HCT116 (cell line): ENCODE measurements around the gene DLX4. TPM values are rescaled to one million over a fixed set of nuclear protein-coding genes. Genes with fewer than 3 reads are reported as not detected.

Source experiments
- ATAC-seq: fragments of 200-7000 bp; cut with Tn5 transposase; 2 replicates; pipeline ENCODE4 v1.9.1; 2020; ENCODE audit warnings: mild to moderate bottlenecking, moderate library complexity
- BruUV-seq: library from RNA; stranded (reverse); fragments of 400-500 nt; replicated peaks from 2 replicates; lab custom pipeline; 2021; lab: Mats Ljungman, UMichigan
- CTCF ChIA-PET: fragments of 300-600 bp; sonication (Branson Sonifier 250); formaldehyde crosslinking; loops from one replicate; lab custom pipeline; 2021; ENCODE audit warnings: antibody characterized with exemption; lab: Charles Lee
- POLR2A ChIA-PET: fragments of 300-600, 350-600 bp; sonication (Branson Sonifier 250); formaldehyde crosslinking; loops from one replicate; lab custom pipeline; 2021; ENCODE audit warnings: antibody characterized with exemption; lab: Charles Lee
- RAD21 ChIA-PET, 2 experiments: fragments of 300-600 bp; sonication (Branson Sonifier 250); formaldehyde crosslinking; loops; one replicate each; lab custom pipeline; 2023; ENCODE audit warnings: low total read pairs in 2 of 2; ENCODE audit not compliant: uncharacterized antibody in 2 of 2, unreplicated experiment in 2 of 2, low non-redundant PET in 1 of 2; lab: Charles Lee
- DNase-seq: peaks from one replicate; pipeline ENCODE4 v3.0.0-alpha.2; 2010; ENCODE audit warnings: low read depth, low spot score
- H2AFZ ChIP-seq: fragments of 200-600 bp; shearing (Covaris generic), sonication (generic); 2 replicates; pipeline ENCODE4 v1.6.1; 2017; ENCODE audit warnings: low read depth, mixed run types, mixed read lengths, antibody characterized with exemption, low read length; ENCODE audit not compliant: poor library complexity, severe bottlenecking
- H3K27ac ChIP-seq: 2 replicates; pipeline ENCODE4 v1.5.1; 2012; ENCODE audit warnings: low read depth, low read length
- H3K27me3 ChIP-seq: fragments of 200-600 bp; sonication (generic); 2 replicates; pipeline ENCODE4 v1.6.1; 2016; ENCODE audit warnings: mixed run types, low read length, mixed read lengths; ENCODE audit not compliant: insufficient read depth
- H3K36me3 ChIP-seq, 2 experiments: fragments of 200-500 bp in 1 of 2; fragments of 200-600 bp in 1 of 2; sonication (Bioruptor generic) in 1 of 2; sonication (generic) in 1 of 2; 2 replicates each; pipeline versions ENCODE4 v1.5.1 to v1.6.1; 2014 to 2016; ENCODE audit warnings: low read length in 2 of 2, inconsistent platforms in 1 of 2, mixed read lengths in 1 of 2, mixed run types in 1 of 2; ENCODE audit not compliant: insufficient read depth in 2 of 2, control insufficient read depth in 1 of 2
- H3K4me1 ChIP-seq, 2 experiments: fragments of 200-600 bp in 1 of 2; sonication (generic) in 1 of 2; 2 replicates each; pipeline versions ENCODE4 v1.5.1 to v1.6.1; 2012 to 2017; ENCODE audit warnings: low read length in 2 of 2, inconsistent platforms in 1 of 2, mild to moderate bottlenecking in 1 of 2, mixed read lengths in 1 of 2, mixed run types in 1 of 2, moderate library complexity in 1 of 2; ENCODE audit not compliant: insufficient read depth in 2 of 2, control insufficient read depth in 1 of 2
- H3K4me2 ChIP-seq: fragments of 200-600 bp; sonication (generic); 2 replicates; pipeline ENCODE4 v1.6.1; 2017; ENCODE audit warnings: mixed run types, low read length, mixed read lengths
- H3K4me3 ChIP-seq, 2 experiments: fragments of 200-600 bp in 1 of 2; sonication (generic) in 1 of 2; replicated peaks in 1 of 2; 2 replicates each; pipeline ENCODE4 v1.5.1; 2011 to 2016; ENCODE audit warnings: low read length in 2 of 2, control low read depth in 1 of 2, low read depth in 1 of 2, mild to moderate bottlenecking in 1 of 2, mixed read lengths in 1 of 2, mixed run types in 1 of 2
- H3K79me2 ChIP-seq: fragments of 200-600 bp; sonication (generic); 2 replicates; pipeline ENCODE4 v1.6.1; 2017; ENCODE audit warnings: mild to moderate bottlenecking, mixed run types, low read length, moderate library complexity, mixed read lengths; ENCODE audit not compliant: insufficient read depth
- H3K9ac ChIP-seq: fragments of 200-600 bp; sonication (generic); 2 replicates; pipeline ENCODE4 v1.6.1; 2016; ENCODE audit warnings: low read length, mixed read lengths
- H3K9me2 ChIP-seq: fragments of 200-600 bp; sonication (generic), shearing (Covaris generic); 2 replicates; pipeline ENCODE4 v1.6.1; 2017; ENCODE audit warnings: mixed run types, mild to moderate bottlenecking, moderate library complexity; ENCODE audit not compliant: insufficient read depth
- H3K9me3 ChIP-seq, 2 experiments: fragments of 200-500 bp in 1 of 2; fragments of 200-600 bp in 1 of 2; sonication (Bioruptor generic) in 1 of 2; sonication (generic) in 1 of 2; 2 replicates each; pipeline ENCODE4 v1.6.1; 2014 to 2017; ENCODE audit warnings: low read length in 2 of 2, mixed read lengths in 2 of 2, inconsistent platforms in 1 of 2, low read depth in 1 of 2, mild to moderate bottlenecking in 1 of 2, mixed run types in 1 of 2, moderate library complexity in 1 of 2; ENCODE audit not compliant: control insufficient read depth in 1 of 2, insufficient read depth in 1 of 2
- H4K20me1 ChIP-seq: fragments of 200-600 bp; sonication (generic), shearing (Covaris generic); 2 replicates; pipeline ENCODE4 v1.6.1; 2017; ENCODE audit warnings: mixed run types, mild to moderate bottlenecking, moderate library complexity; ENCODE audit not compliant: insufficient read depth
- CBX3 ChIP-seq: IDR thresholded peaks from 2 replicates; pipeline ENCODE4 v1.6.1; 2012; ENCODE audit warnings: low read depth
- CEBPB ChIP-seq: IDR thresholded peaks from 2 replicates; pipeline ENCODE4 v1.6.1; 2012; ENCODE audit warnings: low read depth
- CTCF ChIP-seq, 3 experiments: fragments of 200-600 bp in 1 of 3; sonication (generic) in 1 of 3; IDR thresholded peaks in 2 of 3; conservative IDR thresholded peaks in 1 of 3; 2 replicates each; pipeline ENCODE4 v1.5.1; 2012 to 2017; ENCODE audit warnings: low read depth in 2 of 3, low read length in 2 of 3, antibody characterized with exemption in 1 of 3, borderline replicate concordance in 1 of 3, control low read depth in 1 of 3, mild to moderate bottlenecking in 1 of 3, mixed read lengths in 1 of 3, mixed run types in 1 of 3, moderate library complexity in 1 of 3; ENCODE audit not compliant: insufficient read depth in 1 of 3
- EGR1 ChIP-seq: IDR thresholded peaks from 2 replicates; pipeline ENCODE4 v1.6.1; 2012; ENCODE audit warnings: low read depth
- ELF1 ChIP-seq: IDR thresholded peaks from 2 replicates; pipeline ENCODE4 v1.6.1; 2012; ENCODE audit warnings: low read depth, borderline replicate concordance
- EZH2 ChIP-seq: fragments of 200-600 bp; sonication (generic); IDR thresholded peaks from 2 replicates; pipeline ENCODE4 v1.6.1; 2017; ENCODE audit warnings: antibody characterized with exemption, mixed run types
- FOSL1 ChIP-seq: IDR thresholded peaks from 2 replicates; pipeline ENCODE4 v1.6.1; 2012; ENCODE audit warnings: low read depth
- JUND ChIP-seq: IDR thresholded peaks from 2 replicates; pipeline ENCODE4 v1.6.1; 2012
- MAX ChIP-seq: IDR thresholded peaks from 2 replicates; pipeline ENCODE4 v1.6.1; 2012
- POLR2A ChIP-seq: IDR thresholded peaks from 2 replicates; pipeline ENCODE4 v1.7.0; 2011; ENCODE audit warnings: borderline replicate concordance; ENCODE audit not compliant: insufficient read depth, insufficient read length; ENCODE audit errors: extremely low read depth
- POLR2AphosphoS5 ChIP-seq: IDR thresholded peaks from 2 replicates; pipeline ENCODE4 v1.6.1; 2011; ENCODE audit warnings: mild to moderate bottlenecking, low read depth, low read length, moderate library complexity
- RAD21 ChIP-seq: IDR thresholded peaks from 2 replicates; pipeline ENCODE4 v1.6.1; 2012; ENCODE audit warnings: low read depth, mild to moderate bottlenecking
- SIN3A ChIP-seq: IDR thresholded peaks from 2 replicates; pipeline ENCODE4 v1.6.1; 2012; ENCODE audit warnings: low read depth
- SP1 ChIP-seq: IDR thresholded peaks from 2 replicates; pipeline ENCODE4 v1.6.1; 2012; ENCODE audit warnings: low read depth
- SRF ChIP-seq: IDR thresholded peaks from 2 replicates; pipeline ENCODE4 v1.6.1; 2012; ENCODE audit warnings: low read depth
- YY1 ChIP-seq: IDR thresholded peaks from 2 replicates; pipeline ENCODE4 v1.6.1; 2011; ENCODE audit warnings: low read length, low read depth, moderate library complexity, mild to moderate bottlenecking; ENCODE audit not compliant: insufficient replicate concordance; ENCODE audit errors: extremely low read depth
- ZFX ChIP-seq: fragments of 450-650 bp; IDR thresholded peaks from 2 replicates; pipeline ENCODE4 v1.6.1; 2017
- ZNF274 ChIP-seq: fragments of 200-500 bp; sonication (Bioruptor generic); IDR thresholded peaks from 2 replicates; pipeline ENCODE4 v1.6.1; 2014; ENCODE audit warnings: mild to moderate bottlenecking, low read depth, low read length, inconsistent platforms
- intact Hi-C: fragments of 100-400 bp; cut with micrococcal nuclease; formaldehyde crosslinking; loops from 2 replicates; pipeline ENCODE4 v1.10.0; 2022
- total RNA-seq: library from RNA; stranded (reverse); gene quantifications from one replicate; pipeline ENCODE4 v1.2.1, GENCODE V29; 2021; ENCODE audit not compliant: unreplicated experiment
- TF ChIP-seq, protein P1 (sequence below): IDR thresholded peaks from 2 replicates; pipeline ENCODE4 v1.6.1; 2012

Gene DLX4
- total RNA-seq, 1 experiment from 2014 or later: 14.0 TPM

DNA sequence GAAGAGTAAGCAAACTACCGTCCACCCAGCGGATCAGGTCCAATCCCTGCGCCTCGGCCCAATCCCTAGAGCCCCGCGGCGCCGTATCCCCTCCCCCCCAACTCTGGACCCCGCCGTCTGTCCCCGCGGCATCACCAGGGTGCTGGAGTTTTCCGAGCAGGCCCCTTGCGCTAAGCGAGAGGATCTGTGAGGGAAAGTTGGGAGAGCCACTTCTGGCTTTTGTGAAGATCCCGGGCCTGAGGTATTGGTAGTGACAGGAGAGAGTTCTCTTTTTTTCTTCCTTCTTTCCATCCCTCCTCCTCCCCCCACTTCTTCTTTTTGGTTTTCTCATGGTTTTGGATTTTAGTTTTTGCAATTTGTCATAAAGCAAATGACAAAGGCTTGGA, 3.5 kb upstream of the DLX4 start:
- Histone ChIP-seq H3K79me2 (no peaks in the 10 kb centered on the region), H3K4me3 (no peak overlapping the region), H3K36me3 (no peaks in the 10 kb centered on the region), H3K4me2 (no peak overlapping the region), H3K4me1 (peaks cover 9 to 28% of the 10 kb centered on the region in 2 experiments; a peak in 3 of 4 replicates), H3K27ac (no peak overlapping the region), H3K9ac (no peak overlapping the region), H3K27me3 (peaks cover 21% of the 10 kb centered on the region; the same call in 1 of the 2 replicates), H3K9me2 (no peaks in the 10 kb centered on the region), H4K20me1 (no peaks in the 10 kb centered on the region), H3K9me3 (no peaks in the 10 kb centered on the region), H2AFZ (no peak overlapping the region)
- ChIA-PET POLR2A (no interaction called here), CTCF (interaction anchor here (1.8 kb wide), 1 partner anchor 12 kb away, joined by 12 read pairs; no protein-coding TSS in a partner anchor), RAD21 (no interaction called here)
- no TSS peak for BruUV-seq
- no peak for ATAC-seq
- no peak for TF ChIP-seq CEBPB
- TF ChIP-seq ZFX: no peak
- no peak for TF ChIP-seq CBX3
- no peak for TF ChIP-seq POLR2AphosphoS5
- no peak for TF ChIP-seq ZNF274
- TF ChIP-seq MAX: no peak
- no peak for DNase-seq
- intact Hi-C loops: no loop called here

DNA sequence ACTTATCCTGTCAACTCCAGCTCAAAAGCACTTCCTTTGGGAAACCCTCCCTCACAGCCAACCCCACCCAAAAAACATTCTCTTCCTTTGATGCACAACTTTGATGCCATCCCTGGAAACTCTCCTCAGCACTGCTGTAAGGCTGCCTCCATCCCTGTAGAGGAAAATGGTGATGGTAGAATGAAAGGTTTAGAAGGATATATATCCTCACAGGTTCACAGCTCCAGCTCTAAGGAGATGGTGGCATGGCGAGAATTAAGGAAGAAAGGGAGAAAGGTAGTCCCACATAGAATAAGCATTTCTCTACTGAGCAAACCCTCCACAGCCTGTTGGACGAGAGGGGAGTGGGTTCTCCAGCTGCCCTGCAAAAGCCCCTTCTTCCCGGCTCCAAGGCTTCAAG, 2.2 kb upstream of the DLX4 start:
- no peaks in the 10 kb centered on the region for H3K9me3 ChIP-seq
- no peak overlapping the region for H2AFZ ChIP-seq
- peaks cover 9 to 30% of the 10 kb centered on the region in 2 experiments; a peak in 3 of 4 replicates for H3K4me1 ChIP-seq
- TF ChIP-seq SP1: no peak
- TF ChIP-seq EGR1: no peak
- no peak for TF ChIP-seq EZH2
- TF ChIP-seq SRF: no peak
- no peak for TF ChIP-seq RAD21
- TF ChIP-seq CBX3: no peak
- no peak for TF ChIP-seq POLR2A
- no peak for TF ChIP-seq JUND
- TF ChIP-seq ELF1: no peak
- TF ChIP-seq SIN3A: no peak
- no peak for TF ChIP-seq ZNF274
- no peak for TF ChIP-seq FOSL1
- TF ChIP-seq CTCF (IDR thresholded peaks at IDR 0.05 in 2 of 3, conservative IDR thresholded peaks at IDR 0.05 in 1 of 3; ENCODE audit: borderline replicate concordance in 1 of 3, insufficient read depth in 1 of 3, low read depth in 2 of 3, low read length in 2 of 3): no peak
- TF ChIP-seq, protein P1, sequence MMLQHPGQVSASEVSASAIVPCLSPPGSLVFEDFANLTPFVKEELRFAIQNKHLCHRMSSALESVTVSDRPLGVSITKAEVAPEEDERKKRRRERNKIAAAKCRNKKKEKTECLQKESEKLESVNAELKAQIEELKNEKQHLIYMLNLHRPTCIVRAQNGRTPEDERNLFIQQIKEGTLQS: no peak
- TF ChIP-seq YY1: no peak
- no peak for TF ChIP-seq ZFX
- no peaks in the 10 kb centered on the region for H4K20me1 ChIP-seq
- H3K9me2 ChIP-seq: no peaks in the 10 kb centered on the region
- H3K36me3 ChIP-seq: no peaks in the 10 kb centered on the region
- ChIA-PET CTCF (interaction anchor here (1.8 kb wide), 1 partner anchor 14 kb away, joined by 12 read pairs; no protein-coding TSS in a partner anchor), RAD21 (no interaction called here), POLR2A (no interaction called here)
- no peak overlapping the region for H3K4me3 ChIP-seq
- peaks cover 21% of the 10 kb centered on the region; the same call in 1 of the 2 replicates for H3K27me3 ChIP-seq
- intact Hi-C loops: no loop called here
- H3K27ac ChIP-seq: no peak overlapping the region
- H3K4me2 ChIP-seq: no peak overlapping the region
- no peak overlapping the region for H3K9ac ChIP-seq
- no peaks in the 10 kb centered on the region for H3K79me2 ChIP-seq
- ATAC-seq (no peak), DNase-seq (no peak)
- no TSS peak for BruUV-seq
